Suprapubic skin (tissue), 4 donors: Measurements from ENCODE around the gene GPR137B. TPM values are rescaled to one million over a fixed set of nuclear protein-coding genes. Genes with fewer than 3 reads are reported as not detected.
"Not testable (repeated sequence)": the region's sequence is repeated elsewhere in the genome, so short reads cannot be mapped to it uniquely, and the experiment has no call there.

Experiments
- DNase-seq, 2 donors: peaks; one replicate each; pipeline ENCODE4 v3.0.0-alpha.2; 2019; ENCODE audit warnings: low spot score in 2 of 2
- H3K27ac ChIP-seq: fragments of 200-600 bp; sonication (generic); one replicate; pipeline ENCODE4 v1.5.1; 2019
- H3K27me3 ChIP-seq: fragments of 200-600 bp; sonication (generic); one replicate; pipeline ENCODE4 v1.5.1; 2019
- H3K36me3 ChIP-seq: fragments of 200-600 bp; sonication (generic); one replicate; pipeline ENCODE4 v1.5.1; 2019
- H3K4me1 ChIP-seq: fragments of 200-600 bp; sonication (generic); one replicate; pipeline ENCODE4 v1.5.1; 2019
- H3K4me3 ChIP-seq: fragments of 200-600 bp; sonication (generic); one replicate; pipeline ENCODE4 v1.5.1; 2019; ENCODE audit warnings: mild to moderate bottlenecking
- H3K9me3 ChIP-seq: fragments of 200-600 bp; sonication (generic); one replicate; pipeline ENCODE4 v1.5.1; 2019
- EP300 ChIP-seq: sonication (generic); formaldehyde crosslinking; IDR thresholded peaks from one replicate; pipeline ENCODE4 v1.6.1; 2017; ENCODE audit warnings: antibody characterized with exemption
- POLR2A ChIP-seq, 2 donors: fragments of 450-650 bp; IDR thresholded peaks; one replicate each; pipeline ENCODE4 v1.6.1; 2017; ENCODE audit warnings: antibody characterized with exemption in 2 of 2, mild to moderate bottlenecking in 2 of 2, moderate library complexity in 2 of 2
- POLR2AphosphoS5 ChIP-seq, 3 donors: sonication (generic); formaldehyde crosslinking; IDR thresholded peaks; one replicate each; pipeline ENCODE4 v1.6.1; 2017; ENCODE audit warnings: antibody characterized with exemption in 3 of 3
- WGBS: methylation state at CpG from one replicate; pipeline ENCODE4 v1.1.5; 2018; 5-methylcytosine and 5-hydroxymethylcytosine counted together
- total RNA-seq, 4 donors: library from RNA; depleted of rRNA; stranded (reverse); fragments of >200 nt; gene quantifications; one replicate each; pipeline ENCODE4 v1.1.0, GENCODE V29; 2016
- TF ChIP-seq, protein P1 (sequence below), 2 donors: fragments of 200-600 bp in 1 of 2; fragments of 450-650 bp in 1 of 2; sonication (generic) in 1 of 2; IDR thresholded peaks; one replicate each; pipeline ENCODE4 v1.5.1; 2016 to 2019; ENCODE audit warnings: antibody characterized with exemption in 2 of 2, mild to moderate bottlenecking in 1 of 2, moderate library complexity in 1 of 2

GPR137B gene, protein sequence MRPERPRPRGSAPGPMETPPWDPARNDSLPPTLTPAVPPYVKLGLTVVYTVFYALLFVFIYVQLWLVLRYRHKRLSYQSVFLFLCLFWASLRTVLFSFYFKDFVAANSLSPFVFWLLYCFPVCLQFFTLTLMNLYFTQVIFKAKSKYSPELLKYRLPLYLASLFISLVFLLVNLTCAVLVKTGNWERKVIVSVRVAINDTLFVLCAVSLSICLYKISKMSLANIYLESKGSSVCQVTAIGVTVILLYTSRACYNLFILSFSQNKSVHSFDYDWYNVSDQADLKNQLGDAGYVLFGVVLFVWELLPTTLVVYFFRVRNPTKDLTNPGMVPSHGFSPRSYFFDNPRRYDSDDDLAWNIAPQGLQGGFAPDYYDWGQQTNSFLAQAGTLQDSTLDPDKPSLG
- total RNA-seq, result 10 to 100 TPM; 34.9 to 60.0 (median 47.2) TPM

DNA sequence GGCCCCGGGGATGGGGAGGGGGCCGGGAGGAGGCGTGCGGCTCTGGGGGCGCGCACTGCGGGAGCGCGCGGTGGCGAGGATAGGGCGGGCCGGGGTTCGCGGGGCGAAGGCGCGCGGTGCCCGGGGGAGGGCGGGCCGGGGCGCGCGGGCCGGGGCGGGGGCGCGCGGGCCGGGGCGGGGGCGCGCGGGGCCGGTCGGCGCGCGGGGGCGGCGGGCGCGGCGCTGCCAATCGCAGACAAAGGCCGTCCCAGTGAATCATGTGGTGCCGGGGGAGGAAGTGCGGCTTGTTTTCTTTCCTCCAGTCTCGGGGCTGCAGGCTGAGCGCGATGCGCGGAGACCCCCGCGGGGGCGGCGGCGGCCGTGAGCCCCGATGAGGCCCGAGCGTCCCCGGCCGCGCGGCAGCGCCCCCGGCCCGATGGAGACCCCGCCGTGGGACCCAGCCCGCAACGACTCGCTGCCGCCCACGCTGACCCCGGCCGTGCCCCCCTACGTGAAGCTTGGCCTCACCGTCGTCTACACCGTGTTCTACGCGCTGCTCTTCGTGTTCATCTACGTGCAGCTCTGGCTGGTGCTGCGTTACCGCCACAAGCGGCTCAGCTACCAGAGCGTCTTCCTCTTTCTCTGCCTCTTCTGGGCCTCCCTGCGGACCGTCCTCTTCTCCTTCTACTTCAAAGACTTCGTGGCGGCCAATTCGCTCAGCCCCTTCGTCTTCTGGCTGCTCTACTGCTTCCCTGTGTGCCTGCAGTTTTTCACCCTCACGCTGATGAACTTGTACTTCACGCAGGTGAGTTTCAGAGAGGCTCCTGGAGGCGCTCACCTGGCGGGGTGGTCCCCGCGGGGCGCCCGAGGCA lies at the start of gene GPR137B:
TSS of gene GPR137B (plus strand) at position 287 of the 851 bp plus-strand sequence. CDS start at position 371, 84 bp downstream.
- no peaks in the 10 kb centered on the region for H3K36me3 ChIP-seq
- H3K27ac ChIP-seq, result peak within 1 kb of the TSS; percentile 83
- no peaks in the 10 kb centered on the region for H3K9me3 ChIP-seq
- TF ChIP-seq EP300 (no peak), POLR2AphosphoS5 (IDR thresholded peaks at IDR 0.05) (no peak), POLR2A (IDR thresholded peaks at IDR 0.05) (no peak)
- TF ChIP-seq, protein P1, sequence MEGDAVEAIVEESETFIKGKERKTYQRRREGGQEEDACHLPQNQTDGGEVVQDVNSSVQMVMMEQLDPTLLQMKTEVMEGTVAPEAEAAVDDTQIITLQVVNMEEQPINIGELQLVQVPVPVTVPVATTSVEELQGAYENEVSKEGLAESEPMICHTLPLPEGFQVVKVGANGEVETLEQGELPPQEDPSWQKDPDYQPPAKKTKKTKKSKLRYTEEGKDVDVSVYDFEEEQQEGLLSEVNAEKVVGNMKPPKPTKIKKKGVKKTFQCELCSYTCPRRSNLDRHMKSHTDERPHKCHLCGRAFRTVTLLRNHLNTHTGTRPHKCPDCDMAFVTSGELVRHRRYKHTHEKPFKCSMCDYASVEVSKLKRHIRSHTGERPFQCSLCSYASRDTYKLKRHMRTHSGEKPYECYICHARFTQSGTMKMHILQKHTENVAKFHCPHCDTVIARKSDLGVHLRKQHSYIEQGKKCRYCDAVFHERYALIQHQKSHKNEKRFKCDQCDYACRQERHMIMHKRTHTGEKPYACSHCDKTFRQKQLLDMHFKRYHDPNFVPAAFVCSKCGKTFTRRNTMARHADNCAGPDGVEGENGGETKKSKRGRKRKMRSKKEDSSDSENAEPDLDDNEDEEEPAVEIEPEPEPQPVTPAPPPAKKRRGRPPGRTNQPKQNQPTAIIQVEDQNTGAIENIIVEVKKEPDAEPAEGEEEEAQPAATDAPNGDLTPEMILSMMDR (IDR thresholded peaks at IDR 0.05), result no peak
- H3K27me3 ChIP-seq, result no peaks in the 10 kb centered on the region
- under 1% methylated on average over 48 of the region's 105 CpGs for WGBS
- H3K4me1 ChIP-seq, result peaks cover 52% of the 10 kb centered on the region
- no peak for DNase-seq
- peak within 1 kb of the TSS; percentile 97 for H3K4me3 ChIP-seq

DNA sequence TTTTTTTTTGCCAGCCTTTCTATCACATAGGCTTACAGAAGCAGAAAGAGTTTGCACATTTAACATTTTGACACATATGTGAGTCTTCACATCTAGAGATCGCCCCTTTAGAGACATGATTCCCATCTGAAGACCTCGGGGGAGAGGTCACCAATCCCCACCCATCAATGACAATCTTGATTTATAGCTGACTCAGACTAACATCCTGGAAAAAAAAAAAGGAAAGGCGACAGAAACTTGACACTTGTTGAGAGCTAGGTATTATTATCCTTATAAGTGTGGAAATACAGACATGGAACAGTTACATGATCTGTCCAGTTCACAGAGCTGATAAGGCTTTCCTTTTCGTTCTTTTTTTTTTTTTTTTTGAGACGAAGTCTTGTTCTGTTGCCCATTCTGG lies 49.4 kb upstream of the GPR137B start:
- no peak for DNase-seq
- Histone ChIP-seq H3K9me3 (peaks cover 4% of the 10 kb centered on the region), H3K36me3 (no peaks in the 10 kb centered on the region), H3K4me1 (no peaks in the 10 kb centered on the region), H3K27ac (no peak overlapping the region), H3K4me3 (no peak overlapping the region), H3K27me3 (no peaks in the 10 kb centered on the region)
- no peak for TF ChIP-seq POLR2AphosphoS5 (IDR thresholded peaks at IDR 0.05)
- no peak for TF ChIP-seq POLR2A (IDR thresholded peaks at IDR 0.05)
- TF ChIP-seq EP300, result no peak
- WGBS, result 60% methylated on average over 5 of the region's 5 CpGs

DNA sequence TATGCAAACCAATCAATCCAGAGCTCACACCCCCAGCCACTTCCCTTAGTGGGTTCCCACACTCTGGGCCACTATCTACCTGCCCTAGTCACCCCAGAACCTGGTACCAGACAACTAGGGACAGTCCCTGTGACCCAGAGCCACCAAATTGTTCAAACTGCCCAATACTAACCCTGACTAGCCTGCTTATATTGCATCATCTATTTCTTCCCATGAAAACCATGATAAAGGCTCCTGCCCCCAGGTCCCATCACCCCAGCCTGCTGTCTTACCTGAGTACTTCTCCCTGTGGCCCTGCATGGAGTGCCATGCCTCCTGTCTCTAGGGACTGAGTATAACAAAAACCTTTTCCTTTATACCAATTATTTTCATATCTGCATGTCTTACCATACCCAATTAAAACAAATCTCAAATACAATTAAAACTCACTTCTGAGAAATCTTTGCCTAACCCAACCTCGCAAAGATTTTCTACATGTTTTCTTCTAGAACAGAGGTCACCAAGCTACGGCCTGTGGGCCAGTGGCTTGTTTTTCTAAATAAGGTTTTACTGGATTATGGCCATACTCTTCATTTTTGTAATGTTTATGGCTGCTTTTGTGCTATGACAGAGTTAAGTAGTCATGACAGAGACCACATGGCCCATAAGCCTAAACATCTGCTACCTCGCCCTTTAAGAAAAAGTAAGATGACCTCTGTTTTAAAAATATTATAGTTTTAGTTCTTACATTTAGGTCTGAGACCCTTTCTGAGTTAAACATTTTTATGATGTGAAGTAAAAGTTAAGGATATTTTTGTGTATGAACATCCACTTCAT lies 46.4 kb upstream of the GPR137B start:
- H3K4me1 ChIP-seq, result peaks cover 10% of the 10 kb centered on the region
- peaks cover 4% of the 10 kb centered on the region for H3K9me3 ChIP-seq
- no peaks in the 10 kb centered on the region for H3K27me3 ChIP-seq
- H3K36me3 ChIP-seq, result no peaks in the 10 kb centered on the region
- H3K4me3 ChIP-seq, result no peak overlapping the region
- TF ChIP-seq EP300, result no peak
- TF ChIP-seq POLR2AphosphoS5 (IDR thresholded peaks at IDR 0.05), result no peak
- TF ChIP-seq, protein P1 (IDR thresholded peaks at IDR 0.05), result no peak
- no peak for TF ChIP-seq POLR2A (IDR thresholded peaks at IDR 0.05)
- WGBS, result 82% methylated on average over 3 of the region's 3 CpGs
- H3K27ac ChIP-seq, result no peak overlapping the region
- DNase-seq, result no peak

DNA sequence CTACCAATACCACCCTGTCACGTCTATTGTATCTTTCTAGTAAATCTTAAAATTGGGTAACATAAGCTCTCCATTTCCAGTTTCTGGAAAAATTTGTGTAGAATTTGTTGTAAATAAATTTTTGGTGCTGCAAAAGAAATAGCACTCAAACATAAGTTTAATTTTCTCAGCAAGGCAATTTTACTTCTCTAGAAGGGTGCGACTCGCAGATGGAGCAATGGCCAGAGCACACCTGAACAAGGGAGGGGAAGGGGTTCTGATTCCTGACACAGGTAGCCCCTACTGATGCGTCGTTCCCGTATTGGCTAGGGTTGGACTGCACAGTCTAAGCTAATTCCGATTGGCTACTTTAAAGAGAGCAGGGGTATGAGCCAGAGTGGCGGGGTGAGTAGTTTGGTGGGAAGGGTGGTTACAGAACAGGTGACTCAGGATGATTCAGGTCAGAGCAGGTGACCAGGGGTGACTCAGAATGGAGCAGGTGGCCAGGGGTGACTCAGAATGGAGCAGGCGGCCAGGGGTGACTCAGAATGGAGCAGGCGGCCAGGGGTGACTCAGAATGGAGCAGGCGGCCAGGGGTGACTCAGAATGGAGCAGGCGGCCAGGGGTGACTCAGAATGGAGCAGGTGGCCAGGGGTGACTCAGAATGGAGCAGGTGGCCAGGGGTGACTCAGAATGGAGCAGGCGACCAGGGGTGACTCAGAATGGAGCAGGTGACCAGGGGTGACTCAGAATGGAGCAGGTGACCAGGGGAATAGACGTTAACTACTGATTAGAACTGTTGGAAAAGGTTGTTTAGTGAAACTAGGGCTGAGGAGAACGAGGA lies 45.5 kb upstream of the GPR137B start:
- H3K27me3 ChIP-seq, H3K36me3 ChIP-seq, H3K4me1 ChIP-seq, H3K9me3 ChIP-seq, H3K27ac ChIP-seq, H3K4me3 ChIP-seq: not testable (repeated sequence)
- 55% methylated on average over 15 of the region's 15 CpGs for WGBS
- peak; percentile 99 for DNase-seq

DNA sequence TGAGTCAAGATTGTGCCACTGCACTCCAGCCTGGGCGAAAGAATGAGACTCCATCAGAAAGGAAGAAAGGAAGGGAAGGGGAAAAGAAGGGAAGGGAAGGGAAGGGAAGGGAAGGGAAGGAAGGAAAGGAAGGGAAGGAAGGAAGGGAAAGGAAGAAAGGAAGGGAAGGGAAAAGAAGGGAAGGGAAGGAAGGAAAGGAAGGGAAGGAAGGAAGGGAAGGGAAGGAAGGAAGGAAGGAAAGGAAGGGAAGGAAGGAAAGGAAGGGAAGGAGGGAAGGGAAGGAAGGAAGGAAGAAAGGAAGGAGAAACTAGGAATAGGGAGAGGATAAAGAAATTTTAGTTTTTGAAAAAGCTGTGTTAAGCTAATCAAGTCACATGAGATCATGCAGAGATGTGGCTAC lies 44.1 kb upstream of the GPR137B start:
- peaks cover 4% of the 10 kb centered on the region for H3K9me3 ChIP-seq
- 100% methylated on average over 1 of the region's 1 CpG for WGBS
- peaks cover 10% of the 10 kb centered on the region for H3K4me1 ChIP-seq
- no peak overlapping the region for H3K4me3 ChIP-seq
- DNase-seq, result no peak
- peaks cover 7% of the 10 kb centered on the region for H3K27me3 ChIP-seq
- TF ChIP-seq POLR2AphosphoS5 (IDR thresholded peaks at IDR 0.05) (no peak), POLR2A (IDR thresholded peaks at IDR 0.05) (no peak), EP300 (no peak)
- TF ChIP-seq, protein P1 (IDR thresholded peaks at IDR 0.05), result no peak
- no peak overlapping the region for H3K27ac ChIP-seq
- H3K36me3 ChIP-seq, result no peaks in the 10 kb centered on the region
